Stimulated activated CD8-positive, alpha-beta memory T cell treated with anti-CD3 and anti-CD28 coated beads, Interleukin-4, amount 100 ng/mL, for 24 hours (primary cell): ENCODE results near the gene ZBTB7C.

Source experiments
- DNase-seq: peaks from one replicate; pipeline ENCODE4 v3.0.0-alpha.2; 2020; ENCODE audit warnings: low read depth

The ZBTB7C gene

GRCh38 chr18:48021273-48021914 is 387.8 kb downstream of the ZBTB7C start:
- DNase-seq, result no peak

- no peak for DNase-seq
Observed at GRCh38 chr18:48020337-48021250, 388.6 kb downstream of the ZBTB7C start.

- no peak for DNase-seq
Observed at GRCh38 chr18:48019557-48020325, 389.4 kb downstream of the ZBTB7C start.

GRCh38 chr18:48018851-48019250 is 390.3 kb downstream of the ZBTB7C start:
- no peak for DNase-seq

GRCh38 chr18:48017635-48018034 is 391.5 kb downstream of the ZBTB7C start:
- DNase-seq, result no peak

GRCh38 chr18:48013162-48013561 is 396.0 kb downstream of the ZBTB7C start:
- no peak for DNase-seq

- no peak for DNase-seq
Observed at GRCh38 chr18:48011926-48012465, 397.2 kb downstream of the ZBTB7C start.

- no peak for DNase-seq
Observed at GRCh38 chr18:48010264-48010663, 398.9 kb downstream of the ZBTB7C start.

- DNase-seq, result no peak
Observed at GRCh38 chr18:48009116-48009745, 400.0 kb downstream of the ZBTB7C start.

- peak; percentile 30 for DNase-seq
Observed at GRCh38 chr18:48007955-48008701, 401.1 kb downstream of the ZBTB7C start.

GRCh38 chr18:48007381-48007780 is 401.8 kb downstream of the ZBTB7C start:
- no peak for DNase-seq

- no peak for DNase-seq
Observed at GRCh38 chr18:48006415-48007175, 402.6 kb downstream of the ZBTB7C start.

GRCh38 chr18:48004577-48004976 is 404.6 kb downstream of the ZBTB7C start:
- DNase-seq, result no peak

- no peak for DNase-seq
Observed at GRCh38 chr18:48003426-48004349, 405.5 kb downstream of the ZBTB7C start.

GRCh38 chr18:48002933-48003365 is 406.2 kb downstream of the ZBTB7C start:
- DNase-seq, result no peak

GRCh38 chr18:48000701-48001100 is 408.5 kb downstream of the ZBTB7C start:
- no peak for DNase-seq

GRCh38 chr18:47999801-48000248 is 409.4 kb downstream of the ZBTB7C start:
- DNase-seq, result no peak

- peak; percentile 11 for DNase-seq
Observed at GRCh38 chr18:47997338-47997780, 411.8 kb downstream of the ZBTB7C start.

GRCh38 chr18:47996091-47996541 is 413.1 kb downstream of the ZBTB7C start:
- no peak for DNase-seq
